Measurements from ENCODE around the gene KBTBD4. TPM values are rescaled to one million over a fixed set of nuclear protein-coding genes. Genes with fewer than 3 reads are reported as not detected.
A peak's percentile ranks its signal among the peaks of the same experiment; 100 is the strongest.

Gene KBTBD4
- total RNA-seq = 1 to 10 TPM; 3.6 to 6.7 TPM

GRCh38 chr11:47578524-47579494, at the start of gene KBTBD4, which contains the start of gene NDUFS3:
TSS of gene KBTBD4 (minus strand) at chr11:47578970. CDS start at chr11:47578951, 19 bp downstream.
TSS of gene NDUFS3 (plus strand) at chr11:47579074. CDS start at chr11:47579092, 18 bp downstream.
- peak; percentile 97 for ATAC-seq
- Histone ChIP-seq H3K36me3 (replicated peaks in 1 of 2; ENCODE audit: insufficient read depth in 1 of 2, low read depth in 2 of 2) (peaks cover 13 to 24% of the 10 kb centered on the region in 2 donors), H3K4me1 (peaks cover 20% of the 10 kb centered on the region), H3K4me3 (peak within 1 kb of the TSS; percentile 86 to 99), H3K27ac (peak within 1 kb of the TSS; percentile 83 to 90 (median 85)), H3K9me3 (no peaks in the 10 kb centered on the region), H3K27me3 (no peaks in the 10 kb centered on the region)
- TF ChIP-seq CTCF (IDR thresholded peaks at IDR 0.05) (peak in 1 of 7 experiments; percentile 5), POLR2A (IDR thresholded peaks at IDR 0.05) (peak in 2 of 3 donors; percentile 80 to 84)
- intact Hi-C loops (cut with DNase I) = no loop called here
- peak; percentile 89 to 93 (median 92) for DNase-seq
- WGBS, 2 donors = 0 to 2% methylated on average over 22 to 68 of the region's 72 CpGs

- Histone ChIP-seq H3K27me3 (no peaks in the 10 kb centered on the region), H3K36me3 (replicated peaks in 1 of 2; ENCODE audit: insufficient read depth in 1 of 2, low read depth in 2 of 2) (peaks cover 13 to 21% of the 10 kb centered on the region in 2 donors), H3K4me3 (no peak overlapping the region), H3K4me1 (no peaks in the 10 kb centered on the region), H3K27ac (no peak overlapping the region), H3K9me3 (no peaks in the 10 kb centered on the region)
- ATAC-seq (no peak), DNase-seq (no peak)
- TF ChIP-seq CTCF (IDR thresholded peaks at IDR 0.05) (no peak), POLR2A (IDR thresholded peaks at IDR 0.05) (no peak)
- intact Hi-C loops (cut with DNase I) = no loop called here
- 82 to 87% methylated on average over 4 of the region's 4 CpGs for WGBS, 2 donors
These were observed 49.3 kb upstream of the KBTBD4 start for GRCh38 chr11:47628026-47628425.

GRCh38 chr11:47626234-47626633, 47.5 kb upstream of the KBTBD4 start:
- ATAC-seq (no peak), DNase-seq (no peak)
- intact Hi-C loops (cut with DNase I) = no loop called here
- whole genome bisulfite sequencing, 2 donors = 90% methylated on average over 8 of the region's 8 CpGs
- no peak overlapping the region for H3K27ac ChIP-seq
- H3K9me3 ChIP-seq = no peaks in the 10 kb centered on the region
- peaks cover 13 to 28% of the 10 kb centered on the region in 2 donors for H3K36me3 ChIP-seq (replicated peaks in 1 of 2; ENCODE audit: insufficient read depth in 1 of 2, low read depth in 2 of 2)
- TF ChIP-seq POLR2A (IDR thresholded peaks at IDR 0.05) (no peak), CTCF (IDR thresholded peaks at IDR 0.05) (no peak)
- H3K4me3 ChIP-seq = no peak overlapping the region
- H3K4me1 ChIP-seq = no peaks in the 10 kb centered on the region
- no peaks in the 10 kb centered on the region for H3K27me3 ChIP-seq

GRCh38 chr11:47620836-47621378, 42.1 kb upstream of the KBTBD4 start:
- no peak for ATAC-seq
- Histone ChIP-seq H3K27ac (no peak overlapping the region), H3K4me3 (no peak overlapping the region), H3K9me3 (no peaks in the 10 kb centered on the region), H3K4me1 (no peaks in the 10 kb centered on the region), H3K36me3 (replicated peaks in 1 of 2; ENCODE audit: insufficient read depth in 1 of 2, low read depth in 2 of 2) (peaks cover 5 to 27% of the 10 kb centered on the region in 2 donors), H3K27me3 (no peaks in the 10 kb centered on the region)
- no peak for DNase-seq
- TF ChIP-seq POLR2A (IDR thresholded peaks at IDR 0.05) = no peak
- no peak for TF ChIP-seq CTCF (IDR thresholded peaks at IDR 0.05)
- intact Hi-C loops (cut with DNase I) = no loop called here
- WGBS, 2 donors = 90 to 96% methylated on average over 2 of the region's 2 CpGs
